Thoracic aorta (tissue), 2 donors: Measurements from ENCODE around the gene CEP72. TPM values are rescaled to one million over a fixed set of nuclear protein-coding genes. Genes with fewer than 3 reads are reported as not detected.

Experiments used
- ATAC-seq: fragments of 150-250 bp; one replicate; pipeline ENCODE4 v1.8.0; 2017; ENCODE audit warnings: low read depth; ENCODE audit not compliant: insufficient number of reproducible peaks, low FRiP score
- DNase-seq: peaks from one replicate; pipeline ENCODE4 v3.0.0-alpha.2; 2020; ENCODE audit warnings: low spot score
- H3K27ac ChIP-seq, 2 donors: fragments of 200-600 bp; sonication (generic); 1 replicate in 1 of 2; 2 replicates in 1 of 2; pipeline ENCODE4 v1.5.1; 2016; ENCODE audit warnings: mild to moderate bottlenecking in 2 of 2, moderate library complexity in 2 of 2
- H3K27me3 ChIP-seq: fragments of 200-600 bp; sonication (generic); replicated peaks from 2 replicates; pipeline ENCODE4 v1.6.0; 2016; ENCODE audit warnings: mild to moderate bottlenecking; ENCODE audit not compliant: insufficient read depth
- H3K36me3 ChIP-seq: fragments of 200-600 bp; sonication (generic); one replicate; pipeline ENCODE4 v1.5.1; 2016
- H3K4me1 ChIP-seq, 2 donors: fragments of 200-600 bp; sonication (generic); 1 replicate in 1 of 2; 2 replicates in 1 of 2; pipeline versions ENCODE4 v1.5.1 to v1.6.0; 2016; ENCODE audit warnings: low read depth in 2 of 2, mild to moderate bottlenecking in 1 of 2; ENCODE audit not compliant: control insufficient read depth in 1 of 2
- H3K4me3 ChIP-seq: fragments of 200-600 bp; sonication (generic); 2 replicates; pipeline ENCODE4 v1.5.1; 2016; ENCODE audit warnings: mild to moderate bottlenecking
- H3K9me3 ChIP-seq: fragments of 200-600 bp; sonication (generic); 2 replicates; pipeline ENCODE4 v1.5.1; 2016
- CTCF ChIP-seq: fragments of 200-600 bp; sonication (generic); IDR thresholded peaks from one replicate; pipeline ENCODE4 v1.5.1; 2019; ENCODE audit warnings: antibody characterized with exemption
- total RNA-seq, 2 donors: library from RNA; depleted of rRNA; stranded (reverse); fragments of >200 nt; gene quantifications; one replicate each; pipeline versions ENCODE4 v1.1.0 to v1.2.3, GENCODE V29; 2016

Gene CEP72
- total RNA-seq, 2 donors from 2014 or later, result 0.68 to 2.0 TPM

GRCh38 chr5:622359-622758 lies 10.2 kb downstream of the CEP72 start:
- Histone ChIP-seq H3K27ac (no peak overlapping the region), H3K36me3 (peaks cover 9% of the 10 kb centered on the region), H3K9me3 (no peaks in the 10 kb centered on the region), H3K27me3 (no peaks in the 10 kb centered on the region), H3K4me1 (no peaks in the 10 kb centered on the region), H3K4me3 (no peak overlapping the region)
- DNase-seq, result no peak
- no peak for TF ChIP-seq CTCF
- ATAC-seq, result no peak

- DNase-seq (no peak), ATAC-seq (no peak)
- Histone ChIP-seq H3K4me1 (no peaks in the 10 kb centered on the region), H3K27ac (no peak overlapping the region), H3K9me3 (no peaks in the 10 kb centered on the region), H3K27me3 (no peaks in the 10 kb centered on the region), H3K4me3 (no peak overlapping the region), H3K36me3 (peaks cover 9% of the 10 kb centered on the region)
- no peak for TF ChIP-seq CTCF
These were observed 10.9 kb downstream of the CEP72 start for GRCh38 chr5:622946-623522.

GRCh38 chr5:623531-623930 lies 11.4 kb downstream of the CEP72 start:
- Histone ChIP-seq H3K36me3 (peaks cover 9% of the 10 kb centered on the region), H3K4me3 (no peak overlapping the region), H3K9me3 (no peaks in the 10 kb centered on the region), H3K27me3 (no peaks in the 10 kb centered on the region), H3K27ac (no peak overlapping the region), H3K4me1 (no peaks in the 10 kb centered on the region)
- no peak for ATAC-seq
- TF ChIP-seq CTCF, result no peak
- DNase-seq, result no peak

- H3K4me3 ChIP-seq, result no peak overlapping the region
- no peaks in the 10 kb centered on the region for H3K9me3 ChIP-seq
- H3K4me1 ChIP-seq, result no peaks in the 10 kb centered on the region
- DNase-seq (no peak), ATAC-seq (no peak)
- no peak overlapping the region for H3K27ac ChIP-seq
- no peak for TF ChIP-seq CTCF
- peaks cover 9% of the 10 kb centered on the region for H3K36me3 ChIP-seq
- no peaks in the 10 kb centered on the region for H3K27me3 ChIP-seq
These were observed 12.2 kb downstream of the CEP72 start for GRCh38 chr5:624118-624950.

- no peaks in the 10 kb centered on the region for H3K4me1 ChIP-seq
- no peaks in the 10 kb centered on the region for H3K27me3 ChIP-seq
- H3K4me3 ChIP-seq, result no peak overlapping the region
- DNase-seq (no peak), ATAC-seq (no peak)
- no peak for TF ChIP-seq CTCF
- no peaks in the 10 kb centered on the region for H3K9me3 ChIP-seq
- peaks cover 9% of the 10 kb centered on the region for H3K36me3 ChIP-seq
- H3K27ac ChIP-seq, result no peak overlapping the region
These were observed 12.8 kb downstream of the CEP72 start for GRCh38 chr5:624951-625230.
